ENCODE data around the gene LDLRAD3.

LDLRAD3 gene

GRCh38 chr11:36216061-36216615, 272.3 kb downstream of the LDLRAD3 start:
- Histone ChIP-seq H2AFZ (ENCODE audit: low read length) (no peak overlapping the region), H3K9me2 (replicated peaks; ENCODE audit: low read depth, low read length) (no peaks in the 10 kb centered on the region), H3K79me2 (ENCODE audit: insufficient read depth, low read length) (no peaks in the 10 kb centered on the region), H4K20me1 (ENCODE audit: insufficient read depth, low read length, poor library complexity, severe bottlenecking) (no peaks in the 10 kb centered on the region), H3K4me2 (ENCODE audit: low read depth, low read length, poor library complexity, severe bottlenecking) (no peak overlapping the region), H3K9ac (ENCODE audit: low read depth, low read length, poor library complexity, severe bottlenecking) (no peak overlapping the region), H3K4me1 (ENCODE audit: insufficient read depth, low read length, poor library complexity, severe bottlenecking) (no peaks in the 10 kb centered on the region), H3F3A (ENCODE audit: low read depth) (no peaks in the 10 kb centered on the region), H3K4me3 (ENCODE audit: low read length, poor library complexity, severe bottlenecking) (no peak overlapping the region), H3K9me3 (ENCODE audit: insufficient read depth, low read depth, low read length) (peaks cover 5% of the 10 kb centered on the region; the same call in 1 of the 2 replicates), H3K36me3 (ENCODE audit: insufficient read depth, low read length) (no peaks in the 10 kb centered on the region), H3K27me3 (ENCODE audit: insufficient read depth, low read length, poor library complexity, severe bottlenecking) (no peaks in the 10 kb centered on the region)
- TF ChIP-seq CTCF (conservative IDR thresholded peaks at IDR 0.05; ENCODE audit: low read length) (no peak), EZH2phosphoT487 (IDR thresholded peaks at IDR 0.05; ENCODE audit: borderline replicate concordance) (no peak)

GRCh38 chr11:36218283-36218921, 274.5 kb downstream of the LDLRAD3 start:
- Histone ChIP-seq H3K9ac (ENCODE audit: low read depth, low read length, poor library complexity, severe bottlenecking) (no peak overlapping the region), H3K36me3 (ENCODE audit: insufficient read depth, low read length) (no peaks in the 10 kb centered on the region), H3K9me3 (ENCODE audit: insufficient read depth, low read depth, low read length) (peaks cover 5% of the 10 kb centered on the region; the same call in 1 of the 2 replicates), H3F3A (ENCODE audit: low read depth) (no peaks in the 10 kb centered on the region), H3K9me2 (replicated peaks; ENCODE audit: low read depth, low read length) (no peaks in the 10 kb centered on the region), H2AFZ (ENCODE audit: low read length) (no peak overlapping the region), H3K4me2 (ENCODE audit: low read depth, low read length, poor library complexity, severe bottlenecking) (no peak overlapping the region), H3K4me3 (ENCODE audit: low read length, poor library complexity, severe bottlenecking) (no peak overlapping the region), H3K79me2 (ENCODE audit: insufficient read depth, low read length) (no peaks in the 10 kb centered on the region), H3K27me3 (ENCODE audit: insufficient read depth, low read length, poor library complexity, severe bottlenecking) (no peaks in the 10 kb centered on the region), H4K20me1 (ENCODE audit: insufficient read depth, low read length, poor library complexity, severe bottlenecking) (no peaks in the 10 kb centered on the region), H3K4me1 (ENCODE audit: insufficient read depth, low read length, poor library complexity, severe bottlenecking) (no peaks in the 10 kb centered on the region)
- TF ChIP-seq CTCF (conservative IDR thresholded peaks at IDR 0.05; ENCODE audit: low read length) = no peak
- no peak for TF ChIP-seq EZH2phosphoT487 (IDR thresholded peaks at IDR 0.05; ENCODE audit: borderline replicate concordance)

DNA sequence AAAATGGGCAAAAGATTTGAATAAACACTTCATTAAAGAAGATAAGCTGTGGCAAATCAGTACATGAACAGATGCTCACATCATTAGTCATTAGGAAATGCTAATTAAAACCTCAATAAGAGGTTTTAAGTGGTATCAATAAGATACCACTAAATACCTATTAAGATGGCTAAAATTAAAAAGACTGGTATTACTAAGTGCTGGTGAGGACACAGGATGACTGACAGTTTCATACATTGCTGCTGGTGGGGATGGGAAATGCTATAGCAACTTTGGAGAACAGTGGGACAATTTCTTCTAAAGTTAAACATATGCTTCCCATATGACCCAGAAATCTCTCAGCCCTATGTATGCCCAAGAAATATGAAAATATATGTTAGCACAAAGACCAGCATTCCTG, 276.1 kb downstream of the LDLRAD3 start:
- no peaks in the 10 kb centered on the region for H3K79me2 ChIP-seq (ENCODE audit: insufficient read depth, low read length)
- H3K9ac ChIP-seq (ENCODE audit: low read depth, low read length, poor library complexity, severe bottlenecking) = no peak overlapping the region
- H2AFZ ChIP-seq (ENCODE audit: low read length) = no peak overlapping the region
- no peaks in the 10 kb centered on the region for H3K4me1 ChIP-seq (ENCODE audit: insufficient read depth, low read length, poor library complexity, severe bottlenecking)
- H3F3A ChIP-seq (ENCODE audit: low read depth) = no peaks in the 10 kb centered on the region
- no peaks in the 10 kb centered on the region for H3K36me3 ChIP-seq (ENCODE audit: insufficient read depth, low read length)
- H3K9me2 ChIP-seq (replicated peaks; ENCODE audit: low read depth, low read length) = no peaks in the 10 kb centered on the region
- peaks cover 5% of the 10 kb centered on the region; the same call in 1 of the 2 replicates for H3K9me3 ChIP-seq (ENCODE audit: insufficient read depth, low read depth, low read length)
- no peak for TF ChIP-seq EZH2phosphoT487 (IDR thresholded peaks at IDR 0.05; ENCODE audit: borderline replicate concordance)
- H4K20me1 ChIP-seq (ENCODE audit: insufficient read depth, low read length, poor library complexity, severe bottlenecking) = no peaks in the 10 kb centered on the region
- H3K27me3 ChIP-seq (ENCODE audit: insufficient read depth, low read length, poor library complexity, severe bottlenecking) = no peaks in the 10 kb centered on the region
- no peak overlapping the region for H3K4me3 ChIP-seq (ENCODE audit: low read length, poor library complexity, severe bottlenecking)
- no peak overlapping the region for H3K4me2 ChIP-seq (ENCODE audit: low read depth, low read length, poor library complexity, severe bottlenecking)

Measured in Loucy (cell line).